ENCODE measurements around the gene FGD1.
"Not testable (repeated sequence)": the region's sequence is repeated elsewhere in the genome, so short reads cannot be mapped to it uniquely, and the experiment has no call there.

GRCh38 chrX:54489819-54490218 lies 6.2 kb downstream of the FGD1 start:
- TF ChIP-seq CHD1 (IDR thresholded peaks at IDR 0.05; ENCODE audit: low read depth, low read length); CTCF (conservative IDR thresholded peaks at IDR 0.05; ENCODE audit: low read depth, low read length); POLR2A (IDR thresholded peaks at IDR 0.05; ENCODE audit: low read depth, low read length); ELK1 (IDR thresholded peaks at IDR 0.05; ENCODE audit: borderline replicate concordance, low read depth, low read length); FOS (IDR thresholded peaks at IDR 0.05; ENCODE audit: low read depth, low read length); MXI1 (IDR thresholded peaks at IDR 0.05; ENCODE audit: borderline replicate concordance, low read depth, low read length); USF2 (IDR thresholded peaks at IDR 0.05; ENCODE audit: low read depth, low read length); NFE2L2 (IDR thresholded peaks at IDR 0.05; ENCODE audit: low read depth, low read length); RAD21 (IDR thresholded peaks at IDR 0.05; ENCODE audit: low read length); CEBPB (IDR thresholded peaks at IDR 0.05; ENCODE audit: low read depth, low read length); MAZ (IDR thresholded peaks at IDR 0.05; ENCODE audit: borderline replicate concordance, low read depth, low read length); SMC3 (IDR thresholded peaks at IDR 0.05; ENCODE audit: low read depth, low read length); RCOR1 (IDR thresholded peaks at IDR 0.05; ENCODE audit: insufficient replicate concordance, low read length); RFX5 (IDR thresholded peaks at IDR 0.05; ENCODE audit: low read depth, low read length): not testable (repeated sequence)
